ENCODE data around the gene ZNF146. TPM values are rescaled to one million over a fixed set of nuclear protein-coding genes. Genes with fewer than 3 reads are reported as not detected.

ZNF146 gene
- polyA plus RNA-seq, 1 of the 3 experiments (the other 2 are of a cell fraction) = 25.4 TPM

- TF ChIP-seq SMC3 (IDR thresholded peaks at IDR 0.05; ENCODE audit: low read depth, low read length) (no peak; the same call in 1 of the 2 replicates), MXI1 (IDR thresholded peaks at IDR 0.05; ENCODE audit: low read depth, low read length) (peak; percentile 99)
These were observed at the start of gene ZNF146, which contains the start of gene ZNF565 (continued) for GRCh38 chr19:36214386-36215275.

- H3K4me1 ChIP-seq (ENCODE audit: control insufficient read depth in 1 of 2, insufficient read depth in 2 of 2, low read depth in 1 of 2, low read length in 1 of 2) = peaks cover 4 to 5% of the 10 kb centered on the region in 2 experiments; a peak in 2 of 4 replicates
- ChIA-PET POLR2A (interaction anchor here (0.9 to 1.1 kb wide), 2 partner anchors 41 kb away, joined by 3 to 6 read pairs; no protein-coding TSS in a partner anchor), CTCF (interaction anchor here (0.6 to 6.2 kb wide), 8 partner anchors 20 to 996 kb away, joined by 3 to 63 read pairs (median 4); partner anchors contain the start of genes POLR2I and TBCB)
- peak overlapping the region in 1 of 2 experiments; percentile 24; a peak in 1 of 4 replicates for H3K27ac ChIP-seq (ENCODE audit: low read depth in 2 of 2, low read length in 1 of 2)
- H3K9ac ChIP-seq = no peak overlapping the region
- H3K36me3 ChIP-seq (replicated peaks in 1 of 2; ENCODE audit: control insufficient read depth in 1 of 2, insufficient read depth in 2 of 2, low read length in 1 of 2) = peaks cover 0 to 4% of the 10 kb centered on the region in 2 experiments
- WGBS (ENCODE audit: low lambda C conversion rate) = 74% methylated on average over 9 of the region's 9 CpGs
- no peak overlapping the region for H2AFZ ChIP-seq (ENCODE audit: low read depth)
- no peaks in the 10 kb centered on the region for H3K79me2 ChIP-seq (ENCODE audit: insufficient read depth)
- H3K9me2 ChIP-seq = no peaks in the 10 kb centered on the region
- H3K4me2 ChIP-seq = no peak overlapping the region
- no peaks in the 10 kb centered on the region for H3K9me3 ChIP-seq
- TF ChIP-seq FOSL2 (IDR thresholded peaks at IDR 0.05; ENCODE audit: borderline replicate concordance, low read depth) = no peak
- TF ChIP-seq TAF1 (IDR thresholded peaks at IDR 0.05; ENCODE audit: borderline replicate concordance, low read depth, low read length) = no peak
- no peak for TF ChIP-seq RCOR1 (IDR thresholded peaks at IDR 0.05; ENCODE audit: low read length)
- no peak for TF ChIP-seq USF2 (IDR thresholded peaks at IDR 0.05; ENCODE audit: borderline replicate concordance, low read depth, low read length)
- TF ChIP-seq EZH2phosphoT487 (IDR thresholded peaks at IDR 0.05; ENCODE audit: borderline replicate concordance, low read depth) = no peak
- TF ChIP-seq EP300 (IDR thresholded peaks at IDR 0.05; ENCODE audit: borderline replicate concordance in 1 of 2, low read depth in 1 of 2, low read length in 1 of 2) = no peak
- no peak for TF ChIP-seq GABPA (IDR thresholded peaks at IDR 0.05; ENCODE audit: low read depth)
- TF ChIP-seq TCF12 (IDR thresholded peaks at IDR 0.05) = no peak
- no peak for DNase-seq
- H3F3A ChIP-seq (replicated peaks; ENCODE audit: insufficient read depth) = peaks cover 6% of the 10 kb centered on the region
- no peak overlapping the region for H3K4me3 ChIP-seq (ENCODE audit: low read depth in 2 of 2, low read length in 1 of 2)
- no peaks in the 10 kb centered on the region for H4K20me1 ChIP-seq (ENCODE audit: insufficient read depth)
- H3K27me3 ChIP-seq (ENCODE audit: insufficient read depth) = no peaks in the 10 kb centered on the region
These were observed 45.7 kb upstream of the ZNF146 start for GRCh38 chr19:36169084-36169760.

- no peaks in the 10 kb centered on the region for H3K27me3 ChIP-seq (ENCODE audit: insufficient read depth)
- no peaks in the 10 kb centered on the region for H4K20me1 ChIP-seq (ENCODE audit: insufficient read depth)
- no peaks in the 10 kb centered on the region for H3K79me2 ChIP-seq (ENCODE audit: insufficient read depth)
- no peaks in the 10 kb centered on the region for H3K9me2 ChIP-seq
- H3K4me3 ChIP-seq (ENCODE audit: low read depth in 2 of 2, low read length in 1 of 2) = no peak overlapping the region
- no peak overlapping the region for H3K27ac ChIP-seq (ENCODE audit: low read depth in 2 of 2, low read length in 1 of 2)
- H3K4me1 ChIP-seq (ENCODE audit: control insufficient read depth in 1 of 2, insufficient read depth in 2 of 2, low read depth in 1 of 2, low read length in 1 of 2) = peaks cover 4 to 5% of the 10 kb centered on the region in 2 experiments; a peak in 2 of 4 replicates
- no peak overlapping the region for H2AFZ ChIP-seq (ENCODE audit: low read depth)
- no peaks in the 10 kb centered on the region for H3K9me3 ChIP-seq
- peaks cover 6% of the 10 kb centered on the region for H3F3A ChIP-seq (replicated peaks; ENCODE audit: insufficient read depth)
- no peak overlapping the region for H3K4me2 ChIP-seq
- no peaks in the 10 kb centered on the region for H3K36me3 ChIP-seq (replicated peaks in 1 of 2; ENCODE audit: control insufficient read depth in 1 of 2, insufficient read depth in 2 of 2, low read length in 1 of 2)
- ChIA-PET CTCF (interaction anchor here (1.2 to 2.7 kb wide), 3 partner anchors 45 to 114 kb away, joined by 3 to 14 read pairs (median 4); no protein-coding TSS in a partner anchor), POLR2A (interaction anchor here (0.6 kb wide), 1 partner anchor 51 kb away, joined by 3 read pairs; no protein-coding TSS in a partner anchor)
- H3K9ac ChIP-seq = no peak overlapping the region
- WGBS (ENCODE audit: low lambda C conversion rate) = 78% methylated on average over 5 of the region's 5 CpGs
- no peak for DNase-seq
- TF ChIP-seq SIN3A (IDR thresholded peaks at IDR 0.05; ENCODE audit: borderline replicate concordance, low read depth, low read length) = no peak
- no peak for TF ChIP-seq MXI1 (IDR thresholded peaks at IDR 0.05; ENCODE audit: low read depth, low read length)
- no peak for TF ChIP-seq TEAD4 (IDR thresholded peaks at IDR 0.05; ENCODE audit: borderline replicate concordance, insufficient read depth)
- no peak for TF ChIP-seq USF1 (IDR thresholded peaks at IDR 0.05; ENCODE audit: borderline replicate concordance, low read depth)
- TF ChIP-seq PBX3 (IDR thresholded peaks at IDR 0.05) = no peak
- no peak for TF ChIP-seq MAX (IDR thresholded peaks at IDR 0.05; ENCODE audit: low read depth)
- no peak for TF ChIP-seq IRF3 (IDR thresholded peaks at IDR 0.05; ENCODE audit: low read depth, low read length)
These were observed 42.1 kb upstream of the ZNF146 start for GRCh38 chr19:36172852-36173251.

Measured in SK-N-SH (cell line).